ENCODE data around the gene TMEM132C.

TMEM132C gene

GRCh38 chr12:128509170-128509569 is 242.2 kb downstream of the TMEM132C start:
- DNase-seq (ENCODE audit: low read depth in 1 of 2, low spot score in 1 of 2), result no peak
- no peak overlapping the region for H3K27ac ChIP-seq (replicated peaks)
- no peak for TF ChIP-seq POLR2AphosphoS5 (IDR thresholded peaks at IDR 0.05; ENCODE audit: low read depth)

GRCh38 chr12:128510511-128510910 is 243.5 kb downstream of the TMEM132C start:
- no peak overlapping the region for H3K4me3 ChIP-seq (replicated peaks; ENCODE audit: insufficient read depth, low read length)
- TF ChIP-seq REST (IDR thresholded peaks at IDR 0.05; ENCODE audit: insufficient replicate concordance, low read depth), result no peak
- TF ChIP-seq SPI1 (IDR thresholded peaks at IDR 0.05; ENCODE audit: borderline replicate concordance, low read depth), result no peak
- TF ChIP-seq CTCF (IDR thresholded peaks at IDR 0.05; ENCODE audit: insufficient read depth, low read length), result no peak
- no peak for TF ChIP-seq POLR2AphosphoS5 (IDR thresholded peaks at IDR 0.05; ENCODE audit: low read depth)
- TF ChIP-seq GABPA (IDR thresholded peaks at IDR 0.05; ENCODE audit: low read depth), result no peak
- no peak for DNase-seq (ENCODE audit: low read depth in 1 of 2, low spot score in 1 of 2)
- H3K27ac ChIP-seq (replicated peaks), result no peak overlapping the region
- no peaks in the 10 kb centered on the region for H3K27me3 ChIP-seq (ENCODE audit: insufficient read depth, poor library complexity, severe bottlenecking)

More at GRCh38 chr12:128509170-128509569, 242.2 kb downstream of the TMEM132C start:
- Histone ChIP-seq H3K4me3 (replicated peaks; ENCODE audit: insufficient read depth, low read length) (no peak overlapping the region), H3K27me3 (ENCODE audit: insufficient read depth, poor library complexity, severe bottlenecking) (no peaks in the 10 kb centered on the region)

GRCh38 chr12:128513331-128513730 is 246.4 kb downstream of the TMEM132C start:
- H3K4me3 ChIP-seq (replicated peaks; ENCODE audit: insufficient read depth, low read length), result no peak overlapping the region
- no peak for DNase-seq (ENCODE audit: low read depth in 1 of 2, low spot score in 1 of 2)
- no peaks in the 10 kb centered on the region for H3K27me3 ChIP-seq (ENCODE audit: insufficient read depth, poor library complexity, severe bottlenecking)
- TF ChIP-seq SPI1 (IDR thresholded peaks at IDR 0.05; ENCODE audit: borderline replicate concordance, low read depth) (no peak), REST (IDR thresholded peaks at IDR 0.05; ENCODE audit: insufficient replicate concordance, low read depth) (no peak), GABPA (IDR thresholded peaks at IDR 0.05; ENCODE audit: low read depth) (no peak), CTCF (IDR thresholded peaks at IDR 0.05; ENCODE audit: insufficient read depth, low read length) (no peak), POLR2AphosphoS5 (IDR thresholded peaks at IDR 0.05; ENCODE audit: low read depth) (no peak)
- no peak overlapping the region for H3K27ac ChIP-seq (replicated peaks)

- no peak overlapping the region for H3K4me3 ChIP-seq (replicated peaks; ENCODE audit: insufficient read depth, low read length)
- no peak for TF ChIP-seq POLR2AphosphoS5 (IDR thresholded peaks at IDR 0.05; ENCODE audit: low read depth)
- no peak for TF ChIP-seq CTCF (IDR thresholded peaks at IDR 0.05; ENCODE audit: insufficient read depth, low read length)
- TF ChIP-seq GABPA (IDR thresholded peaks at IDR 0.05; ENCODE audit: low read depth), result no peak
- no peak for TF ChIP-seq REST (IDR thresholded peaks at IDR 0.05; ENCODE audit: insufficient replicate concordance, low read depth)
- no peak for TF ChIP-seq SPI1 (IDR thresholded peaks at IDR 0.05; ENCODE audit: borderline replicate concordance, low read depth)
Observed at GRCh38 chr12:128513831-128514230, 246.9 kb downstream of the TMEM132C start.

More at GRCh38 chr12:128513831-128514230, 246.9 kb downstream of the TMEM132C start:
- DNase-seq (ENCODE audit: low read depth in 1 of 2, low spot score in 1 of 2), result no peak
- H3K27ac ChIP-seq (replicated peaks), result no peak overlapping the region
- H3K27me3 ChIP-seq (ENCODE audit: insufficient read depth, poor library complexity, severe bottlenecking), result no peaks in the 10 kb centered on the region

All from HL-60 (cell line).